GM12878 (cell line): Measurements from ENCODE around the gene DISP2. TPM values are rescaled to one million over a fixed set of nuclear protein-coding genes. Genes with fewer than 3 reads are reported as not detected.

Experiments used
- BCLAF1 ChIP-seq: fragments of 450-650 bp; IDR thresholded peaks from 2 replicates; pipeline ENCODE4 v1.6.1; 2017; ENCODE audit warnings: antibody characterized with exemption, mild to moderate bottlenecking, moderate library complexity
- EP300 ChIP-seq, 2 experiments: fragments of 150-350 bp in 1 of 2; IDR thresholded peaks; 2 replicates each; pipeline ENCODE4 v1.6.1; 2011 to 2012; ENCODE audit warnings: low read depth in 2 of 2, low read length in 2 of 2, borderline replicate concordance in 1 of 2, improper control_type of control experiment in 1 of 2, inconsistent platforms in 1 of 2; ENCODE audit not compliant: control insufficient read depth in 1 of 2
- FOXM1 ChIP-seq: IDR thresholded peaks from 2 replicates; pipeline ENCODE4 v1.6.1; 2012; ENCODE audit warnings: low read depth, mild to moderate bottlenecking, inconsistent platforms, low read length, moderate library complexity
- JUNB ChIP-seq: IDR thresholded peaks from 2 replicates; pipeline ENCODE4 v1.6.1; 2016; ENCODE audit warnings: antibody characterized with exemption, mild to moderate bottlenecking
- PML ChIP-seq: IDR thresholded peaks from 2 replicates; pipeline ENCODE4 v1.6.1; 2012; ENCODE audit warnings: low read length, inconsistent platforms
- RAD21 ChIP-seq: IDR thresholded peaks from 2 replicates; pipeline ENCODE4 v1.6.1; 2011; ENCODE audit warnings: mild to moderate bottlenecking, low read depth, low read length, moderate library complexity; ENCODE audit not compliant: insufficient read depth
- SP1 ChIP-seq: IDR thresholded peaks from one replicate; pipeline ENCODE4 v1.6.1; 2011; ENCODE audit warnings: low read depth, low read length
- SUPT20H ChIP-seq: IDR thresholded peaks from 2 replicates; pipeline ENCODE4 v1.6.1; 2011; ENCODE audit warnings: low read depth, mild to moderate bottlenecking, low read length, moderate library complexity, borderline replicate concordance; ENCODE audit not compliant: control insufficient read depth
- ZBED1 ChIP-seq: IDR thresholded peaks from 2 replicates; pipeline ENCODE4 v1.6.1; 2016; ENCODE audit warnings: borderline replicate concordance
- polyA plus RNA-seq, 11 experiments: library from polyadenylated mRNA; depleted of rRNA in 4 of 11; unstranded in 6 of 11; stranded (reverse) in 5 of 11; fragments of >200 nt; fragmentation: Nextera tagmentation in 4 of 11; fragmentation: Illumina TruSeq in 1 of 11; extraction: Ambion mirVana in 4 of 11; extraction: Trizol in 1 of 11; gene quantifications; 1 replicate in 1 of 11; 2 replicates in 10 of 11; pipeline versions ENCODE4 v1.2.1 to v1.2.3, GENCODE V29; 2011 to 2016; ENCODE audit warnings: inconsistent platforms in 2 of 11, missing spikeins in 2 of 11, low read depth in 1 of 11
- total RNA-seq, 4 experiments: library from RNA; depleted of rRNA in 3 of 4; stranded (reverse); fragments of >200 nt in 3 of 4; fragmentation: Illumina TruSeq in 1 of 4; extraction: Trizol in 1 of 4; gene quantifications; 2 replicates each; pipeline versions ENCODE4 v1.2.1 to v1.2.3, GENCODE V29; 2013 to 2021
- TF ChIP-seq, protein P1 (sequence below): fragments of 450-650 bp; formaldehyde crosslinking; IDR thresholded peaks from 2 replicates; pipeline ENCODE4 v1.5.0; 2022; ENCODE audit warnings: mild to moderate bottlenecking, missing genetic modification characterization
- TF ChIP-seq, protein P2 (sequence below): fragments of 450-650 bp; formaldehyde crosslinking; IDR thresholded peaks from 2 replicates; pipeline ENCODE4 v1.4.0; 2020; ENCODE audit warnings: mild to moderate bottlenecking, moderate library complexity
- TF ChIP-seq, protein P3 (sequence below): fragments of 450-650 bp; IDR thresholded peaks from 2 replicates; pipeline ENCODE4 v1.6.1; 2017; ENCODE audit warnings: mild to moderate bottlenecking, moderate library complexity
- TF ChIP-seq, protein P4 (sequence below): fragments of 450-650 bp; IDR thresholded peaks from 2 replicates; pipeline ENCODE4 v1.6.1; 2017; ENCODE audit warnings: mild to moderate bottlenecking

The DISP2 gene
- total and polyA plus RNA-seq, 10 of the 15 experiments (the other 5 are each of a cell fraction or from before 2014, with no cell fraction given): under 0.01 to 0.20 (median 0.12) TPM; not detected in 7

- TF ChIP-seq, protein P1, sequence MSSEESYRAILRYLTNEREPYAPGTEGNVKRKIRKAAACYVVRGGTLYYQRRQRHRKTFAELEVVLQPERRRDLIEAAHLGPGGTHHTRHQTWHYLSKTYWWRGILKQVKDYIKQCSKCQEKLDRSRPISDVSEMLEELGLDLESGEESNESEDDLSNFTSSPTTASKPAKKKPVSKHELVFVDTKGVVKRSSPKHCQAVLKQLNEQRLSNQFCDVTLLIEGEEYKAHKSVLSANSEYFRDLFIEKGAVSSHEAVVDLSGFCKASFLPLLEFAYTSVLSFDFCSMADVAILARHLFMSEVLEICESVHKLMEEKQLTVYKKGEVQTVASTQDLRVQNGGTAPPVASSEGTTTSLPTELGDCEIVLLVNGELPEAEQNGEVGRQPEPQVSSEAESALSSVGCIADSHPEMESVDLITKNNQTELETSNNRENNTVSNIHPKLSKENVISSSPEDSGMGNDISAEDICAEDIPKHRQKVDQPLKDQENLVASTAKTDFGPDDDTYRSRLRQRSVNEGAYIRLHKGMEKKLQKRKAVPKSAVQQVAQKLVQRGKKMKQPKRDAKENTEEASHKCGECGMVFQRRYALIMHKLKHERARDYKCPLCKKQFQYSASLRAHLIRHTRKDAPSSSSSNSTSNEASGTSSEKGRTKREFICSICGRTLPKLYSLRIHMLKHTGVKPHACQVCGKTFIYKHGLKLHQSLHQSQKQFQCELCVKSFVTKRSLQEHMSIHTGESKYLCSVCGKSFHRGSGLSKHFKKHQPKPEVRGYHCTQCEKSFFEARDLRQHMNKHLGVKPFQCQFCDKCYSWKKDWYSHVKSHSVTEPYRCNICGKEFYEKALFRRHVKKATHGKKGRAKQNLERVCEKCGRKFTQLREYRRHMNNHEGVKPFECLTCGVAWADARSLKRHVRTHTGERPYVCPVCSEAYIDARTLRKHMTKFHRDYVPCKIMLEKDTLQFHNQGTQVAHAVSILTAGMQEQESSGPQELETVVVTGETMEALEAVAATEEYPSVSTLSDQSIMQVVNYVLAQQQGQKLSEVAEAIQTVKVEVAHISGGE (CRISPR knock-in tag): no peak
- TF ChIP-seq EP300 (IDR thresholded peaks at IDR 0.05; ENCODE audit: borderline replicate concordance in 1 of 2, control insufficient read depth in 1 of 2, low read depth in 2 of 2, low read length in 2 of 2) (no peak), ZBED1 (no peak), FOXM1 (no peak), RAD21 (no peak), JUNB (peak; percentile 61), BCLAF1 (no peak), SP1 (no peak), SUPT20H (no peak), PML (no peak)
- TF ChIP-seq, protein P2, sequence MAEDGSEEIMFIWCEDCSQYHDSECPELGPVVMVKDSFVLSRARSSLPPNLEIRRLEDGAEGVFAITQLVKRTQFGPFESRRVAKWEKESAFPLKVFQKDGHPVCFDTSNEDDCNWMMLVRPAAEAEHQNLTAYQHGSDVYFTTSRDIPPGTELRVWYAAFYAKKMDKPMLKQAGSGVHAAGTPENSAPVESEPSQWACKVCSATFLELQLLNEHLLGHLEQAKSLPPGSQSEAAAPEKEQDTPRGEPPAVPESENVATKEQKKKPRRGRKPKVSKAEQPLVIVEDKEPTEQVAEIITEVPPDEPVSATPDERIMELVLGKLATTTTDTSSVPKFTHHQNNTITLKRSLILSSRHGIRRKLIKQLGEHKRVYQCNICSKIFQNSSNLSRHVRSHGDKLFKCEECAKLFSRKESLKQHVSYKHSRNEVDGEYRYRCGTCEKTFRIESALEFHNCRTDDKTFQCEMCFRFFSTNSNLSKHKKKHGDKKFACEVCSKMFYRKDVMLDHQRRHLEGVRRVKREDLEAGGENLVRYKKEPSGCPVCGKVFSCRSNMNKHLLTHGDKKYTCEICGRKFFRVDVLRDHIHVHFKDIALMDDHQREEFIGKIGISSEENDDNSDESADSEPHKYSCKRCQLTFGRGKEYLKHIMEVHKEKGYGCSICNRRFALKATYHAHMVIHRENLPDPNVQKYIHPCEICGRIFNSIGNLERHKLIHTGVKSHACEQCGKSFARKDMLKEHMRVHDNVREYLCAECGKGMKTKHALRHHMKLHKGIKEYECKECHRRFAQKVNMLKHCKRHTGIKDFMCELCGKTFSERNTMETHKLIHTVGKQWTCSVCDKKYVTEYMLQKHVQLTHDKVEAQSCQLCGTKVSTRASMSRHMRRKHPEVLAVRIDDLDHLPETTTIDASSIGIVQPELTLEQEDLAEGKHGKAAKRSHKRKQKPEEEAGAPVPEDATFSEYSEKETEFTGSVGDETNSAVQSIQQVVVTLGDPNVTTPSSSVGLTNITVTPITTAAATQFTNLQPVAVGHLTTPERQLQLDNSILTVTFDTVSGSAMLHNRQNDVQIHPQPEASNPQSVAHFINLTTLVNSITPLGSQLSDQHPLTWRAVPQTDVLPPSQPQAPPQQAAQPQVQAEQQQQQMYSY (CRISPR knock-in tag): no peak
- TF ChIP-seq, protein P3, sequence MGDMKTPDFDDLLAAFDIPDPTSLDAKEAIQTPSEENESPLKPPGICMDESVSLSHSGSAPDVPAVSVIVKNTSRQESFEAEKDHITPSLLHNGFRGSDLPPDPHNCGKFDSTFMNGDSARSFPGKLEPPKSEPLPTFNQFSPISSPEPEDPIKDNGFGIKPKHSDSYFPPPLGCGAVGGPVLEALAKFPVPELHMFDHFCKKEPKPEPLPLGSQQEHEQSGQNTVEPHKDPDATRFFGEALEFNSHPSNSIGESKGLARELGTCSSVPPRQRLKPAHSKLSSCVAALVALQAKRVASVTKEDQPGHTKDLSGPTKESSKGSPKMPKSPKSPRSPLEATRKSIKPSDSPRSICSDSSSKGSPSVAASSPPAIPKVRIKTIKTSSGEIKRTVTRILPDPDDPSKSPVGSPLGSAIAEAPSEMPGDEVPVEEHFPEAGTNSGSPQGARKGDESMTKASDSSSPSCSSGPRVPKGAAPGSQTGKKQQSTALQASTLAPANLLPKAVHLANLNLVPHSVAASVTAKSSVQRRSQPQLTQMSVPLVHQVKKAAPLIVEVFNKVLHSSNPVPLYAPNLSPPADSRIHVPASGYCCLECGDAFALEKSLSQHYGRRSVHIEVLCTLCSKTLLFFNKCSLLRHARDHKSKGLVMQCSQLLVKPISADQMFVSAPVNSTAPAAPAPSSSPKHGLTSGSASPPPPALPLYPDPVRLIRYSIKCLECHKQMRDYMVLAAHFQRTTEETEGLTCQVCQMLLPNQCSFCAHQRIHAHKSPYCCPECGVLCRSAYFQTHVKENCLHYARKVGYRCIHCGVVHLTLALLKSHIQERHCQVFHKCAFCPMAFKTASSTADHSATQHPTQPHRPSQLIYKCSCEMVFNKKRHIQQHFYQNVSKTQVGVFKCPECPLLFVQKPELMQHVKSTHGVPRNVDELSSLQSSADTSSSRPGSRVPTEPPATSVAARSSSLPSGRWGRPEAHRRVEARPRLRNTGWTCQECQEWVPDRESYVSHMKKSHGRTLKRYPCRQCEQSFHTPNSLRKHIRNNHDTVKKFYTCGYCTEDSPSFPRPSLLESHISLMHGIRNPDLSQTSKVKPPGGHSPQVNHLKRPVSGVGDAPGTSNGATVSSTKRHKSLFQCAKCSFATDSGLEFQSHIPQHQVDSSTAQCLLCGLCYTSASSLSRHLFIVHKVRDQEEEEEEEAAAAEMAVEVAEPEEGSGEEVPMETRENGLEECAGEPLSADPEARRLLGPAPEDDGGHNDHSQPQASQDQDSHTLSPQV: no peak
- TF ChIP-seq, protein P4, sequence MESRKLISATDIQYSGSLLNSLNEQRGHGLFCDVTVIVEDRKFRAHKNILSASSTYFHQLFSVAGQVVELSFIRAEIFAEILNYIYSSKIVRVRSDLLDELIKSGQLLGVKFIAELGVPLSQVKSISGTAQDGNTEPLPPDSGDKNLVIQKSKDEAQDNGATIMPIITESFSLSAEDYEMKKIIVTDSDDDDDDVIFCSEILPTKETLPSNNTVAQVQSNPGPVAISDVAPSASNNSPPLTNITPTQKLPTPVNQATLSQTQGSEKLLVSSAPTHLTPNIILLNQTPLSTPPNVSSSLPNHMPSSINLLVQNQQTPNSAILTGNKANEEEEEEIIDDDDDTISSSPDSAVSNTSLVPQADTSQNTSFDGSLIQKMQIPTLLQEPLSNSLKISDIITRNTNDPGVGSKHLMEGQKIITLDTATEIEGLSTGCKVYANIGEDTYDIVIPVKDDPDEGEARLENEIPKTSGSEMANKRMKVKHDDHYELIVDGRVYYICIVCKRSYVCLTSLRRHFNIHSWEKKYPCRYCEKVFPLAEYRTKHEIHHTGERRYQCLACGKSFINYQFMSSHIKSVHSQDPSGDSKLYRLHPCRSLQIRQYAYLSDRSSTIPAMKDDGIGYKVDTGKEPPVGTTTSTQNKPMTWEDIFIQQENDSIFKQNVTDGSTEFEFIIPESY: no peak
Observed at GRCh38 chr15:40409366-40409765, 51.3 kb downstream of the DISP2 start (continued).
